Stimulated activated CD4-positive, alpha-beta T cell treated with anti-CD3 and anti-CD28 coated beads, Interleukin-1b, Interleukin-23, amount 100 ng/mL, for 4 hours (primary cell): Measurements from ENCODE around the gene RIOK1.
"Not testable (repeated sequence)": the region's sequence is repeated elsewhere in the genome, so short reads cannot be mapped to it uniquely, and the experiment has no call there.

Source experiments
- DNase-seq, 2 donors: peaks; one replicate each; pipeline ENCODE4 v3.0.0-alpha.2; 2020; ENCODE audit warnings: low read depth in 2 of 2

The RIOK1 gene

GRCh38 chr6:7441048-7441775 is 51.6 kb downstream of the RIOK1 start:
- DNase-seq, result no peak

GRCh38 chr6:7442467-7442866 is 52.9 kb downstream of the RIOK1 start:
- DNase-seq, result no peak

- DNase-seq, result no peak
Observed at GRCh38 chr6:7445101-7445500, 55.5 kb downstream of the RIOK1 start.

- no peak for DNase-seq
Observed at GRCh38 chr6:7445885-7446461, 56.4 kb downstream of the RIOK1 start.

GRCh38 chr6:7446619-7447325 is 57.2 kb downstream of the RIOK1 start:
- DNase-seq, result no peak

- no peak for DNase-seq
Observed at GRCh38 chr6:7448232-7448631, 58.6 kb downstream of the RIOK1 start.

- DNase-seq, result no peak
Observed at GRCh38 chr6:7449018-7449417, 59.4 kb downstream of the RIOK1 start.

GRCh38 chr6:7451326-7451725 is 61.7 kb downstream of the RIOK1 start:
- DNase-seq, result no peak

- DNase-seq, result no peak
Observed at GRCh38 chr6:7452898-7453297, 63.3 kb downstream of the RIOK1 start.

- DNase-seq, result no peak
Observed at GRCh38 chr6:7454696-7455358, 65.2 kb downstream of the RIOK1 start.

- not testable (repeated sequence) for DNase-seq
Observed at GRCh38 chr6:7456302-7456701, 66.7 kb downstream of the RIOK1 start.

GRCh38 chr6:7461416-7461815 is 71.8 kb downstream of the RIOK1 start:
- DNase-seq, result no peak

- DNase-seq, result no peak
Observed at GRCh38 chr6:7463785-7464184, 74.2 kb downstream of the RIOK1 start.

GRCh38 chr6:7467007-7467897 is 77.6 kb downstream of the RIOK1 start:
- DNase-seq, result no peak
